HCT116 (cell line): ENCODE measurements around the gene POLR3H. TPM values are rescaled to one million over a fixed set of nuclear protein-coding genes. Genes with fewer than 3 reads are reported as not detected.

Experiments
- ATAC-seq: fragments of 200-7000 bp; cut with Tn5 transposase; 2 replicates; pipeline ENCODE4 v1.9.1; 2020; ENCODE audit warnings: mild to moderate bottlenecking, moderate library complexity
- BruUV-seq: library from RNA; stranded (reverse); fragments of 400-500 nt; replicated peaks from 2 replicates; lab custom pipeline; 2021; lab: Mats Ljungman, UMichigan
- CTCF ChIA-PET: fragments of 300-600 bp; sonication (Branson Sonifier 250); formaldehyde crosslinking; loops from one replicate; lab custom pipeline; 2021; ENCODE audit warnings: antibody characterized with exemption; lab: Charles Lee
- POLR2A ChIA-PET: fragments of 300-600, 350-600 bp; sonication (Branson Sonifier 250); formaldehyde crosslinking; loops from one replicate; lab custom pipeline; 2021; ENCODE audit warnings: antibody characterized with exemption; lab: Charles Lee
- RAD21 ChIA-PET, 2 experiments: fragments of 300-600 bp; sonication (Branson Sonifier 250); formaldehyde crosslinking; loops; one replicate each; lab custom pipeline; 2023; ENCODE audit warnings: low total read pairs in 2 of 2; ENCODE audit not compliant: uncharacterized antibody in 2 of 2, unreplicated experiment in 2 of 2, low non-redundant PET in 1 of 2; lab: Charles Lee
- DNase-seq: peaks from one replicate; pipeline ENCODE4 v3.0.0-alpha.2; 2010; ENCODE audit warnings: low read depth, low spot score
- H2AFZ ChIP-seq: fragments of 200-600 bp; shearing (Covaris generic), sonication (generic); 2 replicates; pipeline ENCODE4 v1.6.1; 2017; ENCODE audit warnings: low read depth, mixed run types, mixed read lengths, antibody characterized with exemption, low read length; ENCODE audit not compliant: poor library complexity, severe bottlenecking
- H3K27ac ChIP-seq: 2 replicates; pipeline ENCODE4 v1.5.1; 2012; ENCODE audit warnings: low read depth, low read length
- H3K27me3 ChIP-seq: fragments of 200-600 bp; sonication (generic); 2 replicates; pipeline ENCODE4 v1.6.1; 2016; ENCODE audit warnings: mixed run types, low read length, mixed read lengths; ENCODE audit not compliant: insufficient read depth
- H3K36me3 ChIP-seq, 2 experiments: fragments of 200-500 bp in 1 of 2; fragments of 200-600 bp in 1 of 2; sonication (Bioruptor generic) in 1 of 2; sonication (generic) in 1 of 2; 2 replicates each; pipeline versions ENCODE4 v1.5.1 to v1.6.1; 2014 to 2016; ENCODE audit warnings: low read length in 2 of 2, inconsistent platforms in 1 of 2, mixed read lengths in 1 of 2, mixed run types in 1 of 2; ENCODE audit not compliant: insufficient read depth in 2 of 2, control insufficient read depth in 1 of 2
- H3K4me1 ChIP-seq, 2 experiments: fragments of 200-600 bp in 1 of 2; sonication (generic) in 1 of 2; 2 replicates each; pipeline versions ENCODE4 v1.5.1 to v1.6.1; 2012 to 2017; ENCODE audit warnings: low read length in 2 of 2, inconsistent platforms in 1 of 2, mild to moderate bottlenecking in 1 of 2, mixed read lengths in 1 of 2, mixed run types in 1 of 2, moderate library complexity in 1 of 2; ENCODE audit not compliant: insufficient read depth in 2 of 2, control insufficient read depth in 1 of 2
- H3K4me2 ChIP-seq: fragments of 200-600 bp; sonication (generic); 2 replicates; pipeline ENCODE4 v1.6.1; 2017; ENCODE audit warnings: mixed run types, low read length, mixed read lengths
- H3K4me3 ChIP-seq, 2 experiments: fragments of 200-600 bp in 1 of 2; sonication (generic) in 1 of 2; replicated peaks in 1 of 2; 2 replicates each; pipeline ENCODE4 v1.5.1; 2011 to 2016; ENCODE audit warnings: low read length in 2 of 2, control low read depth in 1 of 2, low read depth in 1 of 2, mild to moderate bottlenecking in 1 of 2, mixed read lengths in 1 of 2, mixed run types in 1 of 2
- H3K79me2 ChIP-seq: fragments of 200-600 bp; sonication (generic); 2 replicates; pipeline ENCODE4 v1.6.1; 2017; ENCODE audit warnings: mild to moderate bottlenecking, mixed run types, low read length, moderate library complexity, mixed read lengths; ENCODE audit not compliant: insufficient read depth
- H3K9ac ChIP-seq: fragments of 200-600 bp; sonication (generic); 2 replicates; pipeline ENCODE4 v1.6.1; 2016; ENCODE audit warnings: low read length, mixed read lengths
- H3K9me2 ChIP-seq: fragments of 200-600 bp; sonication (generic), shearing (Covaris generic); 2 replicates; pipeline ENCODE4 v1.6.1; 2017; ENCODE audit warnings: mixed run types, mild to moderate bottlenecking, moderate library complexity; ENCODE audit not compliant: insufficient read depth
- H3K9me3 ChIP-seq, 2 experiments: fragments of 200-500 bp in 1 of 2; fragments of 200-600 bp in 1 of 2; sonication (Bioruptor generic) in 1 of 2; sonication (generic) in 1 of 2; 2 replicates each; pipeline ENCODE4 v1.6.1; 2014 to 2017; ENCODE audit warnings: low read length in 2 of 2, mixed read lengths in 2 of 2, inconsistent platforms in 1 of 2, low read depth in 1 of 2, mild to moderate bottlenecking in 1 of 2, mixed run types in 1 of 2, moderate library complexity in 1 of 2; ENCODE audit not compliant: control insufficient read depth in 1 of 2, insufficient read depth in 1 of 2
- H4K20me1 ChIP-seq: fragments of 200-600 bp; sonication (generic), shearing (Covaris generic); 2 replicates; pipeline ENCODE4 v1.6.1; 2017; ENCODE audit warnings: mixed run types, mild to moderate bottlenecking, moderate library complexity; ENCODE audit not compliant: insufficient read depth
- ELF1 ChIP-seq: IDR thresholded peaks from 2 replicates; pipeline ENCODE4 v1.6.1; 2012; ENCODE audit warnings: low read depth, borderline replicate concordance
- SP1 ChIP-seq: IDR thresholded peaks from 2 replicates; pipeline ENCODE4 v1.6.1; 2012; ENCODE audit warnings: low read depth
- SRF ChIP-seq: IDR thresholded peaks from 2 replicates; pipeline ENCODE4 v1.6.1; 2012; ENCODE audit warnings: low read depth
- intact Hi-C: fragments of 100-400 bp; cut with micrococcal nuclease; formaldehyde crosslinking; loops from 2 replicates; pipeline ENCODE4 v1.10.0; 2022
- total RNA-seq: library from RNA; stranded (reverse); gene quantifications from one replicate; pipeline ENCODE4 v1.2.1, GENCODE V29; 2021; ENCODE audit not compliant: unreplicated experiment
- TF ChIP-seq, protein P1 (sequence below): IDR thresholded peaks from 2 replicates; pipeline ENCODE4 v1.6.1; 2012; ENCODE audit warnings: low read depth

The POLR3H gene
- total RNA-seq, 1 experiment from 2014 or later, result 62.1 TPM

DNA sequence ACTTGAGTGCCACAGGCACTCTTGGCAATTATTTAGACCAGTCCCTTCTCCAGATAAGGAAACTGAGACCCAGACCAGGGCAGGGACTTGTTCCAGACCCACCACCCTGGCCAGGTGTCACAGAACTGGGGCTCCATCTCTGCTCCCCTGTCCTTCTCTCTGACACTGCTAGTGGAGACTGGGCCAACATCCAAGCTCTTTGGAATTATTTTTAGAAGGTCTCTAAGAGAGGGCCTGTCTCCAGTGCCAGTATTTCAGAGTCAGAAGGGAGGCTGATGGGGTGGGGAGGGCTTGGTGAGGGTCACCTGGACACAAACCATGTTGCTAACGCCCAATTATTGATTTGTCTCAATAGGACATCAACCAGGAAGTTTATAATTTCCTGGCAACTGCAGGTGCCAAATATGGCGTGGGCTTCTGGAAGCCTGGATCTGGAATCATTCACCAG lies 32.7 kb downstream of the POLR3H start:
- ATAC-seq (no peak), DNase-seq (no peak)
- Histone ChIP-seq H3K9me2 (no peaks in the 10 kb centered on the region), H3K27ac (peak overlapping the region; percentile 60), H3K36me3 (peaks cover 9 to 34% of the 10 kb centered on the region in 2 experiments), H3K4me3 (no peak overlapping the region), H3K9ac (no peak overlapping the region), H2AFZ (no peak overlapping the region), H3K9me3 (no peaks in the 10 kb centered on the region), H3K4me1 (peaks cover 22 to 30% of the 10 kb centered on the region in 2 experiments), H3K4me2 (peak overlapping the region; percentile 70; the same call in 1 of the 2 replicates), H3K79me2 (peaks cover 13% of the 10 kb centered on the region), H4K20me1 (no peaks in the 10 kb centered on the region), H3K27me3 (no peaks in the 10 kb centered on the region)
- POLR2A ChIA-PET, result interaction anchor here (0.9 to 1.1 kb wide), 2 partner anchors 63 to 65 kb away, joined by 3 to 4 read pairs; partner anchors contain the start of gene TOB2
- RAD21 ChIA-PET, result interaction anchor here in 1 of 2 experiments (0.5 kb wide), 1 partner anchor 319 kb away, joined by 3 read pairs; no protein-coding TSS in a partner anchor
- CTCF ChIA-PET, result interaction anchor here (1.0 to 1.5 kb wide), 2 partner anchors 15 to 110 kb away, joined by 3 read pairs; no protein-coding TSS in a partner anchor
- BruUV-seq, result no TSS peak
- peak; percentile 81 for TF ChIP-seq SRF
- TF ChIP-seq, protein P1, sequence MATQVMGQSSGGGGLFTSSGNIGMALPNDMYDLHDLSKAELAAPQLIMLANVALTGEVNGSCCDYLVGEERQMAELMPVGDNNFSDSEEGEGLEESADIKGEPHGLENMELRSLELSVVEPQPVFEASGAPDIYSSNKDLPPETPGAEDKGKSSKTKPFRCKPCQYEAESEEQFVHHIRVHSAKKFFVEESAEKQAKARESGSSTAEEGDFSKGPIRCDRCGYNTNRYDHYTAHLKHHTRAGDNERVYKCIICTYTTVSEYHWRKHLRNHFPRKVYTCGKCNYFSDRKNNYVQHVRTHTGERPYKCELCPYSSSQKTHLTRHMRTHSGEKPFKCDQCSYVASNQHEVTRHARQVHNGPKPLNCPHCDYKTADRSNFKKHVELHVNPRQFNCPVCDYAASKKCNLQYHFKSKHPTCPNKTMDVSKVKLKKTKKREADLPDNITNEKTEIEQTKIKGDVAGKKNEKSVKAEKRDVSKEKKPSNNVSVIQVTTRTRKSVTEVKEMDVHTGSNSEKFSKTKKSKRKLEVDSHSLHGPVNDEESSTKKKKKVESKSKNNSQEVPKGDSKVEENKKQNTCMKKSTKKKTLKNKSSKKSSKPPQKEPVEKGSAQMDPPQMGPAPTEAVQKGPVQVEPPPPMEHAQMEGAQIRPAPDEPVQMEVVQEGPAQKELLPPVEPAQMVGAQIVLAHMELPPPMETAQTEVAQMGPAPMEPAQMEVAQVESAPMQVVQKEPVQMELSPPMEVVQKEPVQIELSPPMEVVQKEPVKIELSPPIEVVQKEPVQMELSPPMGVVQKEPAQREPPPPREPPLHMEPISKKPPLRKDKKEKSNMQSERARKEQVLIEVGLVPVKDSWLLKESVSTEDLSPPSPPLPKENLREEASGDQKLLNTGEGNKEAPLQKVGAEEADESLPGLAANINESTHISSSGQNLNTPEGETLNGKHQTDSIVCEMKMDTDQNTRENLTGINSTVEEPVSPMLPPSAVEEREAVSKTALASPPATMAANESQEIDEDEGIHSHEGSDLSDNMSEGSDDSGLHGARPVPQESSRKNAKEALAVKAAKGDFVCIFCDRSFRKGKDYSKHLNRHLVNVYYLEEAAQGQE, result no peak
- no peak for TF ChIP-seq ELF1
- intact Hi-C loops, result no loop called here

DNA sequence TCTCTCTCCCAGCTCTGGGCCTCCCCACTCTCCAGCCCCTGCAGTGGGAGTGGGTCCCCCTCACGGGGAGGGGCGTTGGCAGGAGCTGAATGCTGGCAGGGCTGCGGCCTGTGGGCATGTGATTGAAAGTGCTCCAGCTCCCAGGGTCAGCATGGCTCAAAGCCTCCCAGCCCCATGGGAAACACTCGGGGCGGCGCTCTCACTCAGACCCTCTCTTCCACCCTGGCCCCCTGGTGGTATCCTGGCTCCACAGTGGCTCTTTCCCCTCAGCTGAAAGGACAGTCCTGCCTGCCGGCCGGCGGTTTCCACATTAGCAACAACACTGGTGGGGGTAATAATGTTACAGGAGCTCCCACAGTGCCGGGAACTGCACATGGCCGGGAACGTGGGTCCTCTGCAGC lies 35.5 kb downstream of the POLR3H start:
- H3K4me1 ChIP-seq, result peaks cover 22 to 26% of the 10 kb centered on the region in 2 experiments
- intact Hi-C loops, result no loop called here
- H3K4me2 ChIP-seq, result no peak overlapping the region
- ATAC-seq, result no peak
- no peak for DNase-seq
- no peak for TF ChIP-seq SP1
- no peaks in the 10 kb centered on the region for H3K9me3 ChIP-seq
- ChIA-PET RAD21 (interaction anchor here in 1 of 2 experiments (0.6 kb wide), 1 partner anchor 60 kb away, joined by 3 read pairs; no protein-coding TSS in a partner anchor), CTCF (no interaction called here), POLR2A (no interaction called here)
- H2AFZ ChIP-seq, result no peak overlapping the region
- H3K27ac ChIP-seq, result no peak overlapping the region
- BruUV-seq, result no TSS peak
- peaks cover 4 to 17% of the 10 kb centered on the region in 2 experiments for H3K36me3 ChIP-seq
- no peak overlapping the region for H3K4me3 ChIP-seq
- no peaks in the 10 kb centered on the region for H3K9me2 ChIP-seq
- no peak overlapping the region for H3K9ac ChIP-seq
- peaks cover 25% of the 10 kb centered on the region for H3K79me2 ChIP-seq
- H3K27me3 ChIP-seq, result no peaks in the 10 kb centered on the region
- no peaks in the 10 kb centered on the region for H4K20me1 ChIP-seq
